Cardiac fibroblast (primary cell): ENCODE results near the gene RAVER2.

ENCODE experiments used
- DNase-seq, 2 donors: peaks; one replicate each; pipeline versions ENCODE4 v3.0.0 to v3.0.0-alpha.2; 2010; ENCODE audit warnings: low read depth in 2 of 2
- H3K4me3 ChIP-seq, 2 donors: replicated peaks in 1 of 2; 1 replicate in 1 of 2; 2 replicates in 1 of 2; pipeline ENCODE4 v1.5.1; 2011; ENCODE audit warnings: low read depth in 2 of 2, low read length in 2 of 2, mild to moderate bottlenecking in 2 of 2, moderate library complexity in 1 of 2
- TF ChIP-seq, protein P1 (sequence below): IDR thresholded peaks from one replicate; pipeline ENCODE4 v1.5.1; 2011; ENCODE audit warnings: low read depth, mild to moderate bottlenecking, low read length, inconsistent platforms

RAVER2 gene

DNA sequence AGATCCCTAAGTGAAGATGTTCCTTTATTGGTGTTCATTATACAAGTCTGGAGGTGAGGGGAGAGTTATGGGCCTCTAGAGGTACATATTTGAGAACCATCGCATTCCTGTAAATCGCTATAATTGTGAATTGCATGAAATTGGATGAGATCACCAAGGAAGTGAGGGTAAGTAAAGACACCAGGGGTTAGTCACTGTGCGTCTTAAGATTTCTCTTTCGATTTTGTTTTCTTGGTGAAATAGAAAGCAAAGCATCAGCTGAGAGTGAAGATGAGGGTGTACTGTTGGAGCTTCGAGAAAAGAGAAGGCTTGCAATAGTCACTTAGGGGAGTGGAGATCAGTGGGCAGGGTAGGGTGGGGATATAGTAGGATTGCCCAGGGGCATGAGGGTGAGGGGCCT, 82.1 kb downstream of the RAVER2 start:
- TF ChIP-seq, protein P1, sequence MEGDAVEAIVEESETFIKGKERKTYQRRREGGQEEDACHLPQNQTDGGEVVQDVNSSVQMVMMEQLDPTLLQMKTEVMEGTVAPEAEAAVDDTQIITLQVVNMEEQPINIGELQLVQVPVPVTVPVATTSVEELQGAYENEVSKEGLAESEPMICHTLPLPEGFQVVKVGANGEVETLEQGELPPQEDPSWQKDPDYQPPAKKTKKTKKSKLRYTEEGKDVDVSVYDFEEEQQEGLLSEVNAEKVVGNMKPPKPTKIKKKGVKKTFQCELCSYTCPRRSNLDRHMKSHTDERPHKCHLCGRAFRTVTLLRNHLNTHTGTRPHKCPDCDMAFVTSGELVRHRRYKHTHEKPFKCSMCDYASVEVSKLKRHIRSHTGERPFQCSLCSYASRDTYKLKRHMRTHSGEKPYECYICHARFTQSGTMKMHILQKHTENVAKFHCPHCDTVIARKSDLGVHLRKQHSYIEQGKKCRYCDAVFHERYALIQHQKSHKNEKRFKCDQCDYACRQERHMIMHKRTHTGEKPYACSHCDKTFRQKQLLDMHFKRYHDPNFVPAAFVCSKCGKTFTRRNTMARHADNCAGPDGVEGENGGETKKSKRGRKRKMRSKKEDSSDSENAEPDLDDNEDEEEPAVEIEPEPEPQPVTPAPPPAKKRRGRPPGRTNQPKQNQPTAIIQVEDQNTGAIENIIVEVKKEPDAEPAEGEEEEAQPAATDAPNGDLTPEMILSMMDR = no peak
- DNase-seq = peak in 1 of 2 donors; percentile 40
- H3K4me3 ChIP-seq = no peak overlapping the region

DNA sequence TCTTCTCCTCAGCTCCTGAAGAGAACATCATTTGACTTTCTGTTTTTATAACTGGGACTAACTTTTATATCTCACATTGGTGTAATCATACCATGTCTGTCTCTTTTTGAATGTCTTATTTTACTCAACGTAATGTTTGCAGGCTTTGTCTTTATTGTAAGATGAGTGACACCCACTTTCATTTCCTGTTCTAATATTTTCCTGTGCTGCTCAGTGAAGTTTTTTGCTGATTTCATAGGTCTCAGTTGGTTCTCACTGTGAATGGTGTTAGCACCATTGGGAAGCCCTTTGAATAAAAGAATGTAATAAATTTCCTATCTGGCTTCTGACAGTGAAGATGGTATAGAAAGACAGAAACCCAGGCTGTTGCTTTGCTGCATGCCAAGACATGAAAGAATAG, 84.0 kb downstream of the RAVER2 start:
- no peak overlapping the region for H3K4me3 ChIP-seq
- TF ChIP-seq, protein P1 = no peak
- no peak for DNase-seq

DNA sequence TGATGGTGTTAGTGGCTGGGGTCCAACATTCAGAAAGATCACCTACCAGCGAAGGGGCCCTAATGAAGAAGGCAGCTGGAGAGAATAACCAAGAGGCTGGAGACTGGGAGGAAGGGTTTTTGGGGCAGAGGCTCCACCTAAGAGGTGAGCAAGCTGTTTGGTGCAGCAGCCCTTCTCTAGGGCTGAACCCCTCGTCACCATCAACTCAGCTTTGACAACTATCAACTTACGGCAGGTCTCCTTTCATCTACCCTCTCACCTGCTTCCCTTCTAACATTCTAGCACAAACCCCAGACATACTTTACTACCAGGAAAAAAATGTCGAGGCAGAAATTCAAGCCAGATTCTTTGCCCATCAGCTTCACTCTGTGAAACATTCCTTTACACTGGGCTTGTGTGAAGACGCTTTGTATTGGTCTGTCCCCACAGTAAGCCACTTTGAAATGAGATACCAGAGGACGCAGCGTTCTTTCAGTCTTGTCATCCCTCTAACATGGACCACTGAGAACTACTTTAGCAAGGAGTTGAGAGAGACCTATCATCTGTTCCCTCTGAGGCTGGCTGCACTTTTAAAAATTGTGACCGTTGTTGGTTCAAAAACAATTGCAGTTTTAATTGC, 84.6 kb downstream of the RAVER2 start:
- DNase-seq = no peak
- TF ChIP-seq, protein P1 = no peak
- no peak overlapping the region for H3K4me3 ChIP-seq

DNA sequence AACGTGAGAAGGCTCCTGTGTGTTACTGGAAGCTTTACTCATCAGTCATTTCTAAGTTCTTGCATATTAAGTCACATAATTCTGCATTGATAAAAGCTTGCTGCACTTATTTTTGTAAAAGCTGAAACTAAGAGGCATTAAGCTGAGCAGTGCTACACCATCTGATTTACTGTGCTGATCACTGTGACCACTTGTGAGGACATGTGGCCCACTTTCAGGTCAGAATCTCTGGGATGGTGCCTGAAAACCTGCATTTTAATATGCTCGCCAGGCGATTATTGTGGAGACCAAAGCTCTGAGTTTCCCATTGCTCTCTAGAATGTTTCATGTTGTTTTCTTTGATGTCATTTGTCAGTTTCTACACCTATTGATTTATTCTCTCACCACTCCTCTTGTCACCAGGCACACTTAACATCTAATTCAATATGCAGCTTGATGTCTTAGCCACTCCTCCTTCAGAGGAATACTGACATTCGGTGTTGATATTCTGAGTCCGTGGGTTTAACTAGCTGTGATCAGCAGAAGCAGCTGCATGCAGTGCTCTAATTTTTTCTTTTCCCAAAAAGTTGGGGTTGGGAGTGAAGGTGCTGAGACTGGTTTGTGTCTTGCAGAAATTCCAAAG, 85.3 kb downstream of the RAVER2 start:
- DNase-seq = no peak
- TF ChIP-seq, protein P1 = no peak
- no peak overlapping the region for H3K4me3 ChIP-seq

DNA sequence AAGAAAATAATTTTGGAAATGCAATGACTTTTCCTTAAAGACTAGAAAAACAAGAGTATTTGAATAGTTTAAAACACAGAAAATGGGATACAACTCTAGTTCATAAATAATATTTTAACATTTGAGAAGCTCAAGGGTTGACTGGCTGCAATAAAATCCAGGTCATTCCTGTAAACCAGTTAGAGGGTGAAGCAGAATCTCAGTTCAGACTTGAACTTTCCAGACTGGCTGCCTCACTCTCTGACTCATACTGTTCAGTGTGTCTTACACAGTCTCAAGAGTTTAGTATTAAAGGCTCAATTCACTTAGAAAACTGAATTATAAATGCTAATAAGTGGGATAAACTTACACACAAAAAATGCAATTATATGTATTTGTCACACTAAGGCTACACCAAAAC, 89.9 kb downstream of the RAVER2 start:
- TF ChIP-seq, protein P1 = no peak
- H3K4me3 ChIP-seq = no peak overlapping the region
- DNase-seq = peak; percentile 40 to 72

DNA sequence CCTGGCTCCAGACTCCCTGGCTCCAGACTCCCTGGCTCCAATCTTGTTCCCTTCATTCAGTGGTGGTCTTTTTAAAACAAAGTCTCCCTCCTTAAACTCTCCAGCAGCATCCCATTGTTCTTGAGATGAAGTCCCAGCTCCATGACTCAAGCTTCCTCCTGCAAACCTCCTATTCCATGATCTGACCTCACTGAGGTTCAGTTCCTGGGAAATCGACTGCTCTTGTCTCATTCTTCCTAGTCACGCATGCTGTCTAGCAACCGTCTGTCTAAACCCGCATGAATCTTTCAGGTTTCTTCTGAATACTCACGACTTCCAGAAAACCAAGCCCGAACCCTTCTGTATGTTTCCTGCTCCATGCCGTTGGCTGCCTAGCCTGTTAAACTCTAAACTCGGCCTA, 91.9 kb downstream of the RAVER2 start:
- peak in 1 of 2 donors; percentile 56 for DNase-seq
- TF ChIP-seq, protein P1 = no peak
- no peak overlapping the region for H3K4me3 ChIP-seq
